ENCODE results near the gene ATF5.
A peak's percentile ranks its signal among the peaks of the same experiment; 100 is the strongest.

Gene ATF5, protein sequence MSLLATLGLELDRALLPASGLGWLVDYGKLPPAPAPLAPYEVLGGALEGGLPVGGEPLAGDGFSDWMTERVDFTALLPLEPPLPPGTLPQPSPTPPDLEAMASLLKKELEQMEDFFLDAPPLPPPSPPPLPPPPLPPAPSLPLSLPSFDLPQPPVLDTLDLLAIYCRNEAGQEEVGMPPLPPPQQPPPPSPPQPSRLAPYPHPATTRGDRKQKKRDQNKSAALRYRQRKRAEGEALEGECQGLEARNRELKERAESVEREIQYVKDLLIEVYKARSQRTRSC

DNA sequence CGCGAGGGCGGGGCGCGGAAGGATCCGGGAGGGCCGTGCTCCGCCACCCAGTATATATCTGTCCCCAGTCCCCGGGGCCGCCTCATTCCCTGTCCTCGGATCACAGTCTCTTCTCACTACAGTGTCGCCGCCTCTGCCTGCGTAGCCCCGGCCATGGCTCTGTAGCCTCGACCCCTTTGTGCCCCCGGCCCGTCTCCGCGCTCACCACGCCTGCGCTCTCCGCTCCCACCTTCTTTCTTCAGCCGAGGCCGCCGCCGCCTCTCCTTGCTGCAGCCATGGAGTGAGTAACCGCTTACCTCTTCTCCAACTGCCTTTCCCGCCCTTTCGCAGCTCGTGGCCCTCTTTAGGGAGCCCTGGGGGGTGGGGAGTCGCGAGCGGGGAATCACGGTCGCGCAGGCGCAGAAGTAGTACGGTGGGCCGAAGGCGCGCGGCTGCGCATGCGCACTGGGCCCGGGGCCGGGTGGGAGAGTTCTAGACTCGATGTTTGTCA is at the start of gene ATF5, which contains the start of gene NUP62:
ATF5 (plus strand) TSS at position 85 of the 490 bp plus-strand sequence. CDS start 1,646 bp downstream, outside the sequence.
NUP62 (minus strand) TSS at position 384 of the 490 bp plus-strand sequence. CDS start 19,697 bp downstream, outside the sequence.
- peak; percentile 94 for DNase-seq

DNA sequence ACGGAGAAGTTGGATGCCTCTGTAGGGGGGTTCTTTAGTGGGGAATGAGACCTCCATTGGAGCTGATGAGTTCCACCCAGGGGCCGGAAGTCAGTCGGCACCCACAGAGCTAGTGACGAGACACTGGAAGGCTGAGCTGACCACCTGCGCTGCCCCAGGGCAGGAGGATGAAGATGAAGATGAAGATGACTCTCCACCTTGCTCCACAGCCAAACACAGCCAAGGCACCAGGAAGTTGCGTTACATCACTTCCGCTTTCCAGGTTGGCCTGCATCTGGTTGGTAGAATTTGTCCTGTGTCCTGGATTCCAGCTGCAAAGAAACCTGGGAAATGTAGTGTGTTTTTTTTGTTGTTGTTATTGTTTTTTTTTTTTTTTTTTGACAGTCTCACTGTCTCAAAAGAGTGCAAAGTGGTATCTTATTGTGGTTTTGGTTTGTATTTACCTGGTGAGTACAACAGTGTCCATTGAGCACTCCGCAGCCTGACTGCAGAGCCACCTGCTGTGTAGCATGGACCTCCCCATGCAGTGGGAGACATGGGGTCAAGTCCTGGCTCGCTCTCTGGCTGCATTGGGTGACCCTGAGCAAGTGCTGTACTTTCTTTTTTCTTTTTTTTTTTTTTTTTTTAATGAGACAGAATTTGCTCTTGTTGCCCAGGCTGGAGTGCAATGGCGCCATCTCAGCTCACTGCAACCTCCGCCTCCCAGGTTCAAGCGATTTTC is 49.6 kb upstream of the ATF5 start:
- no peak for DNase-seq

DNA sequence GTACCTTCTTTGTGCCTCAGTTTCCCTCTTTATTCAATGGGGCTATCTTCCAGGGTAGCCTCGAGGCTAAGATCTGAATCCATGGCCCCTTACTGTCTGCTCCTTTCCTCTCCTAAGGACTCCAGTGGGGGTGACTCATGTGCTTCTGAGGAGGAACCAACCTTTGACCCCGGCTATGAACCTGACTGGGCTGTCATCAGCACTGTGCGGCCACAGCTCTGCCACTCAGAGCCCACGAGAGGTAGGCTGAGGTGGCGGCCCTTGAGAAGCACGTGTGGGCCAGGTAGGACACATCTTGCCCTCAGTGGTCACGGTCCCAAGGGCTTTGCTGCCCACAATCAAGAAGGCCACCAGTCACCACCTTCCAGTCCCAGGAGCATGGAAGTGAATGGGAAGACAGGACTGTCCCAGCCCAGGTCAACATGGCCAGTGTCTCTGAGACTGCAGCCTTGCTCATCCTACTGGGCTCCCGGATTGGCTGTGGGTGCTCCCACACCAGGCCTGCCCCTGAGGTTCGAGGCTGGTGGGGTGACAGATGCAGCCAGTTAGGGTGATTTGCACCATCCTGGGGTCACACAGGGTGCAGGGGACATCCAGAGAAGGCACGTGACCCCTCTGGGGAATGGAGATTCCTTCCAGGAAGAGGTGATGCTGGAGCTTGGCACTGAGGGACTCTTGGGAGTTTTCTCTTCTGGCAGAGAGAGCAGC is 48.7 kb upstream of the ATF5 start:
- DNase-seq = no peak

DNA sequence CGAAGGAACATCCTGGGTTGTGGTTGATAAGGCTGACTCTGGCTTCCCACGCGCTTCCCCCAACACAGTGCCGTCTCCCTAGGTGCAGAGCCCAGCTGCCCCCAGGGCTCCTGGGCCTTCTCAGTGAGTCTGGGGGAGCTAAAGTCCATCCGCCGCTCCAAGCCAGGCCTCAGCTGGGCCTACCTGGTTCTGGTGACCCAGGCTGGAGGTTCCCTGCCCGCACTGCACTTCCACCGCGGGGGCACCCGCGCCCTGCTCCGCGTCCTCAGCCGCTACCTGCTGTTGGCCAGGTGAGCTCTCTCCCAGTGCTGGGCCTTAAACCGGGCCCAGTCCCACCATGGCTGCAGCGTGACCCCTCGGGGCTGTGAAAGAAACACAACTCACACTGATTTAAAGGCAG is 47.8 kb upstream of the ATF5 start:
- DNase-seq = no peak

DNA sequence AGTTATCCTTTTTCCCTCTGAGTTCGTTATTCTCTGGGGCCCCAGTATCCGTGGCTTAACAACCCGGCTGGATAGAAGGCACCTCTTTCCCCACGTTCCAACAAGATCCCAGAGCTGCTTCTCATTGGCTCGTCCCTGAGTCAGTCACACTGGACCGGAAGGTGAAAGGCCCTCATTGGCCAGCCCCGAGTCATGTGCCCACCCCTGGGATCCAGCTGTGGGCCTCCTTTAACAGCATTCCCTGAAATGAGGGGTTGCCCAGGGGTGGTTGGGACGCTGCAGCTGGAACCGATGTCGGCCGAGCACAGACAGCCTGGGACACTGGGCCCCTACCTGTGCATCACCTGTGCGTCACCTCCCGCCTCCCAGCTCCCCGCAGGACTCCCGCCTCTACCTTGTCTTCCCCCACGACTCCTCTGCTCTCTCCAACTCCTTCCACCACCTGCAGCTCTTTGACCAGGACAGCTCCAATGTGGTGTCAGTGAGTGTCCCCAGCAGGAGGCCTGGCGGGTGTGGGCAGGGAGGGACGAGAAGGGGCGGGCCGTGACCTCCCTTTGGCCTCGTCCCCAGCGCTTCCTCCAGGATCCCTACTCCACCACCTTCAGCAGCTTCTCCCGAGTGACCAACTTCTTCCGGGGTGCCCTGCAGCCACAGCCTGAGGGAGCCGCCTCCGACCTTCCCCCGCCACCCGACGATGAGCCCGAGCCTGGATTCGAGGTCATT is 47.2 kb upstream of the ATF5 start:
- DNase-seq = no peak

DNA sequence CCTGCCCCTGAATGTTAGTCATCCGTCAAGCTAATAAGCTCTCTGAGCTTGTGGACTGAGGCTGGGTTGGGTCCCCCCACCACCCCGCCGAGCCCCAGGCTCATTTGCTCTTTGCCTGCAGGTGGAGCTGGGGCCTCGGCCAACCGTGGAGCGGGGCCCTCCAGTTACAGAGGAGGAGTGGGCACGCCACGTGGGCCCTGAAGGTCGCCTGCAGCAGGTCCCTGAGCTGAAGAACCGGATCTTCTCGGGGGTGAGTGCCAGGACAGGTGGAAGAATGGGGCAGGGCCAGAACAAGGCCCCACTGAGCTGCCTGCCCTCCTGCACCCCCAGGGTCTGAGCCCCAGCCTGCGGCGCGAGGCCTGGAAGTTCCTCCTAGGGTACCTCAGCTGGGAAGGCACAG is 46.4 kb upstream of the ATF5 start:
- no peak for DNase-seq

DNA sequence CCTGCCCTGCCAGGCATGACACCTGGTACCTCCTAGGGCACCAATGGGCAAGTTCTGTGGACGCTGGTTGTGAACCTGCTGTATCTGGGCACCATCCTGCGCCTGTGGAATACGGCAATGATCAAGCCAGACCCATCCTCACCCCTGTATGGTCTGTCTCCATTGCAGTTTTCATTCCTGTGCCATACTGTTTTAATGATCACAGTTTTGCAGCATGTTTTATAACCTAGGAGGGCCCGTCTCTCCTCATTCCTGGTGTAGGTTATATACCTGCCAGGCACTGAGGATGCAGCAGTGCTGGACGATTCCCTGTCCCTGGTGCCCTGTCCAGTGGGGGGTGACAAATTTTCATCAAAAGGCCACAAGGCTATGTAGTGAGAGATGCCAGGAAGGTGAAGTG is 45.9 kb upstream of the ATF5 start:
- DNase-seq = no peak

DNA sequence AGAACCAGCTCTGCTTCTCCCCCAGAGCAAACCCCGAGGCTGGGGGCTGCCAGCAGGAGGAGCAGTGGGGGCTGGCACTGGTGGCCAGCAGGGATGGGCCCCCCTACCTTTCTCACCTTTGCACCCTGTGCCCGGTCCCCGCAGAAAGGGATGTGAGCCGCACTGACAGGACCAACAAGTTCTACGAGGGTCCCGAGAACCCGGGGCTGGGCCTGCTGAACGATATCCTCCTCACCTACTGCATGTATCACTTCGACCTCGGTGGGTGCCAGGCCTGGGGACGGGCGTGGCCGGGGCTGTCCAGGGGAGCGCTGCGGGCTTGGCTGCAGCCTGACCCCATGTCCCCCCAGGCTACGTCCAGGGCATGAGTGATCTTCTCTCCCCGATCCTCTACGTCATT is 44.9 kb upstream of the ATF5 start:
- no peak for DNase-seq

DNA sequence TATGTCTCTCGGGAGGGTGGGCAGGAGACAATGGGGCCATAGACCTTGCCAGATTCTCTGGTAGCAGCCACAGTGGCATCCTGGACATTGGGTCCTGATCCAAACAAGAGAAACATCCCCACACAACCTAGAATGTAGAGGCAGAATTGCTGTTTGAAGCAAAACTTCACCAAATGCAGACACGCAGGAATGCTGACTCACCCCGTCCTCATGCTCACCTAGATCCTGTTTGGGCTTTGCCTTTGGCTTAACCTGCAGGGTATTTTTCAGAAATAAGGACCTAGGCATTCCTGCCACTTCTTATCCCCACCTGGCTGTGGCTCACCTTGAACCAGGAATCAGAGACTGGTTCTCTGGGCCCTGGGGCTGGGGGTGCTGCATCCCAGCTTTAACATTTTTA is 44.2 kb upstream of the ATF5 start:
- DNase-seq = no peak

DNA sequence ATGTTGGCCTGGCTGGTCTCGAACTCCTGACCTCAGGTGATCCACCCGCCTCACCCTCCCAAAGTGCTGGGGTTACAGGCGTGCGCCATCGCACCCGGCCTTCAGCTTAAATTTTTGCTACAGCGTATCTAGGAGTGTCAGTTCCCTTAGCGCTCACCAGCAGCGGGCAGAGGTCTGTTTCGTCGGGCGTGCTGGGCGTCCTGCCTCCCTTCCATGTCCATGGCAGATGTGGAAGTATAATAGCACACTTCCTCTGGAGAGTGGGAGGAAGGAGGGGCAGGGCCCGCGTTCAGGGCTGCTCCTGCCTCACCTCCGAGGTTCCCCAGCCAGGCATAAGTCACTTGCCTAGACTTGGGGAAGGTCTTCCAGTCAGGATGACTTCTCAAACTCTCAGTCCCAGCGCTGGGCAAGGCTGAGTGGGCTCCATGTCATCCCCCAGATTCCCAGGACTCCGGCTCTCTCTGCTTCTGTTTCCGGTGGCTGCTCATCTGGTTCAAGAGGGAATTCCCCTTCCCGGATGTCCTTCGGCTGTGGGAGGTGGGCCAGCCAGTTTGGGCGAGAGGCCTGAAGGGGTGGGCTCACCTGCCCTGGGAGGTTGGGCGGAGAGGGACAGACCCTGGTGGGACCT is 41.9 kb upstream of the ATF5 start:
- DNase-seq = no peak

DNA sequence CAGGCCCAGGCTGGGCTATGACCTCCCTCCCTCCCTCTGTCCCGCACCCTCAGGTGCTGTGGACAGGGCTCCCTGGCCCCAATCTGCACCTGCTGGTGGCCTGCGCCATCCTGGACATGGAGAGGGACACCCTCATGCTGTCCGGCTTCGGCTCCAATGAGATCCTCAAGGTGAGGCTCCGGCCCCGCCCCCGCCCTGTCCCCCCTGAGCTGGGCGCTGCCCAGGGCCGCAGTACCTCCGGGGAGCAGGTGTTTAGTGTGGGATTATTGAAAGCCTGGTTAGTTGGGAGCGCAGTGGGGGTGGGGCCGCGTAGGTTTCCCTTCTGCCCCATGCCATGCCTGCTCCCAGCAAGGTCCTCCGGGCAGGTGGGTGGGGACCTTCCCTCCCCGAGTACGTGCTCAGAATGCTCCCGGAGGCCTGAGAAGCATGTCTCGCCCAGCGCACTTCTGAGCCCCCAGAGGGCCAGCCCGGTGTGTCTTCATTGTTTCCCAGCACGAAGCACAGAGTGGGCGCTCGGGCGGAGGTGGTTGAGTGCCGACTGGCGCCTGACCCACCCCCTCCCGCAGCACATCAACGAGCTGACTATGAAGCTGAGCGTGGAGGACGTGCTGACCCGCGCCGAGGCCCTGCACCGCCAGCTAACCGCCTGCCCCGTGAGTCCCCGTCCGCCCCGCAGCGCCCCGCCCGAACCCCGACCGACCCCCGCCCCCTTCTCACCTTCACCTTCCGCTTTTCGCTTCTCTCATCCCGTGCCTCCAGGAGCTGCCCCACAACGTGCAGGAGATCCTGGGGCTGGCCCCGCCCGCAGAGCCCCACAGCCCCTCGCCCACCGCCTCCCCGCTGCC is 41.1 kb upstream of the ATF5 start:
- DNase-seq = no peak

DNA sequence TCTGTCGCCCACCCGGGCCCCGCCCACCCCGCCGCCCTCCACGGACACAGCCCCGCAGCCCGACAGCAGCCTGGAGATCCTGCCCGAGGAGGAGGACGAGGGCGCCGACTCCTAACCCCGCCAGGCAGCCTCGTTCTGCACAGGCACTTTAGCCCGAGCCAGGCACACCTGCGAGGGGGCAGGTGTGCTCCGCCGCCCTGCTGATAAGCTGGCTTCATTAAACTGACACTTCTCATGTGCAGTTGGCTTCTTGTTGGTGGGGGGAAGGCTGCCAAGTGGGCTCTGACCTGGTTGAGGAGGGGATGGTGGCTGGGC is 40.5 kb upstream of the ATF5 start:
- DNase-seq = no peak

DNA sequence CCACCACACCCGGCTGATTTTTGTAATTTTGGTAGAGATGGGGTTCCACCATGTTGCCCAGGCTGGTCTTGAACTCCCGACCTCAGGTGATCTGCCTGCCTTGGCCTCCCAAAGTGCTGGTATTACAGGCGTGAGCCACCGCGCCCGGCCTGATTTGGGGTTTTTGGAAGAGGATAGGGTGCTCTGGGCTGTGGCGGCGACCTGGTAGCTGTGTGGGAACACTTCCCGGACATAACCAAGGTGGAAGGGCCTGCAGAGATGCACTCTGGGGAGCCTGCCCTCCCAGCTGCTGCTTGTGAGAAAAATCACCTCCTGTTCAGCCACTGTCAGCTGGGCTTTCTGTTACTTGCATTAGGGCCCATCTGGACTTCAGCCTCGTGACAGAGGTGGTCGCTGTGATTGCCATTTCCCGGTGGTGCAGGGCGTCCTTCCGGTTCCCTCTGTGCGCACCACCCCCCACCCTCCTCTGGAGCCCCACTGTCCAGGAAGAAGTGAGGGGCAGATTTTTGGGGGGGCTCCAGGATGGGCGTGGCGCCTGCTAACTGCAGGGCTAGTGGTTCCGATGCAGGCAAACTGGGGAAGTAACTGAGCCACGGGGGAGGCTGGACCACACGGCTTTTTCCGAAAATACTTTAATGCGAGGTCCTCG is 39.8 kb upstream of the ATF5 start:
- DNase-seq = no peak

DNA sequence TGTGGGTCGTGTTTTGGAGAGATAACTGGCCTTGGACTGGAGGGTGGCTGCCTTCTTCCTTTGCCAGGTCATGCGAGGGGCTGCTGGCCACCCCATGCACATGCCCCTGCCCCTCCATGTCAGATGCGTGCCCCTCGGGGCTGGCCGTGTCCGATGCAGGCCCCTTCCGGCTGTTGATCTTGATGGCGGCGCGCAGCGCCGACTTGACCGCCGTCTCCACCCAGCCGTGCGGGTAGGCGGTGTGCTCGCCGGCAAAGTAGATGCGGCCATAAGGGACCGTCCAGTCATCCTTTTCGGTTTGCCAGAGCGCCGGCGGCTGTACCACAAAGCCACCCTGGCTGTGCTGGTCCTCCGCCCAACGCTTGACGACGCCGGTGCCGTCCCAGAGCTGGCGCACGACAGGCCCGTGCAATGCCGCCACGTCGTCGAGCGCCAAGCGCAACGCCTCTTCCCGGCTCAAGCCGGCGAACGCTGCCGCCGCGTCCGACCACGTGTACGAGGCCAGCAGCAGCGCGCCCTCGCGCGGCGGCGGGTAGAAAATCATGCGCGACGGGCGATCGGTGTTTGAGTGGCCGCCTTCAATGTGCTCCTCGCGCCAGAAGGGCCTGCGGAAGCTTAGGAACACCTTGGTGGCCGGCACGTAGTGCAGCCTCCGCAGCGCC is 39.2 kb upstream of the ATF5 start:
- peak; percentile 76 for DNase-seq

DNA sequence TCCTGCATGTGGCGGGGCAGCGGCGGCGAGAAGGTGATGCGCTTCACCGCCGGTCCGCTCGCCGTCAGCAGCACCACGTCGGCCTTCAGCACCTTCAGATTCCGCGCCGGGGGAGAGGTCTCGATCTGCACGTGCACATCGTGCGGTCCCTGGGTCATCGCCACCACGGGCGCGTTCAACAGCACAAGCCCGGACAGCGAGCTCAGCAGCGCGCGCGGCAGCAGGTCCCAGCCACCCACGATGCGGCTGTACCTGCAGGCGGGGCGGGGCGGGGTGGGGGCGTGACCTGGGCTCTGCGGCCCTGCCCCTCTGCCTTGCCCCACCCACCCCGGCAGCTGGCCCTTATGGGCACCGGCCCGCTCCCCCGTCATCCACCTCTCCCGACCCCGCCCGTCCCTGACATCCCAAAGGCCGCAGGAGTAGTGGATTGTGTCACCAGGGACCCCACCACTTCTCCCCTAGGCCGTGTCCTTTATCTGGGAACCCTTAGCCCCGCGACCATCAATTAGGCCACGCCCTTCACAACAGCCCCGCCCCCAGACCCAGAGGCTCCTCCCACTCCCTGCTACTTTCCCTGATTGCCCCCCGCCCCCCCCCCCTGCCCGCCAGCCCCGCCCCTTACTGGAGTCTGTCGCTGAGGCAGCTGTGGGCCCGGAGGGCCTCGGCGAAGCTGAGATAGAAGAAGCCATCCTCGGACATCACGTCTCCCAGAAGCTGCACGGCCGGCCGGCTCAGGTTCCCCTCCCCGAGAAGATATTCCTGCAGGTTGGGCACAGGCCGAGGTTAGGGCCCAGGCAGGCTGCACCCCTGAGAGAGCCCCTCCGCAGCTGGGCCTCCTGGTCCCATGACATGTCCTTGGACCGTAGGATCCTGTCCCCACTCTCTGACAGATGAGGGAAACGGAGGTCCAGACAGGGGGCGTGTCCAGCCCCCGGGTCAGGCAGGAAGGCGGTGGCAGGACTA is 38.4 kb upstream of the ATF5 start:
- peak; percentile 66 for DNase-seq

DNA sequence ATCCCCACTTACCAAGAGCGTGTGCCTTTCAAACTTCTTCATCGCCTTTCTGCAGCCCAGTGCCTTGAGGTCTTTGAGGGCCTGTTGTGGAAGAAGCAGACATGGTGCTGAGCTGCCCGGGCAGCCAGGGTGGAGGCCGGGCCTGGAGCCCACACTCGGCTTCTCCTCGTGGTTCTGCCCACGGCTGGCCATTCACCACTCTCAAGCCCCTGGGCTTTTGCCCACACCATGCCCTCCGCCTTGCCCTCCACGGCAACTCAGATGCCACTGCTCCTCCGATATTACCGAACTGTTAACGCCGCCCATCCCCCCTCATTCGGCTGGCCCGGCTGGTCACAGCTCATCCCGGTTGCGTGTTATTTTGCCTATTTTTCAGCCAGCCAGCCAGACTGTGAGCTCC is 37.6 kb upstream of the ATF5 start:
- DNase-seq = no peak

DNA sequence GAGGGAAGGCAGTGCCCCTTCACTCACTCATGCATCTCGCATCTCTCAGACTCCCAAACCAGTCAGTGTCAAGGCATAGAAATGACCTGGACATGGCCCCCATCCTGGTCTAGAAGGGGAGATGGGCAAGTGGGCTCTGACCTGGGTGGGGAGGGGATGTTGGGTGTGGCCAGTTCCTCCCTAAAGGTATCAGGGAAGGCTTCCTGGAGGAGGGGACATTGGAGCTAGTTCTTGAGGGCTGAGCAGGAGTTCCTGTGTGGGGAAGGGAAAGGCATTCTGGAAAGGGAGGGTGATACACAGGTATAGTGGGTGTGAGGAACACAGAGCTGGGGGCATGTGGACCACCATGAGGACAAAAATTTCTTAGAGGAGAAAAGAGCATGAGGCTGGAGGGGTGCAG is 36.3 kb upstream of the ATF5 start:
- no peak for DNase-seq

DNA sequence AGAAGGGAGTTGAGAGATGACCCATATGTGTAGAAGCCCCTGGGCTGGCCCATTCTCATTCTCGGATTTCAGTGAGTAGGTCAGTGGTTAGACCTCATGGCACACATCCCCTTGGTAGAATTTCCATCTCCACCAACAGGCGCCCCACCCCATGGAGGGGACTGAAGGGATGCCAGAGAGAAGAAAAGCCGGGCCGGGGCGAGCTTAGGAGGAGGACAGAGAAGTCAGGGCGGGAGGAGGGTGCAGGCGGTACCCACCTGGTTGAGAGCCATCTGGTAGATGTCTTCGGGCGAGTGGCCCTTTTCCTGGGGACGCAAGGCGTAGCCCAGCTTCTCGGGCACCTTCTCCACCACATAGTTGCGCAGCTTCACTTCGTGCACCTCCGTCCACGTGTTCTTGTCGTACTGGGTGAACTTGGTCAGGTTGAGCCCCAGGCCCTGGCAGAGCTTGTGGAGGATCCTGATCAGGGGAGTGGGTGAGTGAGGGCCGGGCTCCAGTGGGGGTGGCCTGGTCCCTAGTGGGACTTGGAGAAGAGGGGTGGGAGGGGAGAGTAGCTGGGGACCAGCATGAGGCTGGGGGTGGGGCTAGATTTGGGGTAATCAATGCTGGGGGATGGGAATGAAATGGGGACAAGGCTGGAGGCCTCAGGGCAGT is 34.9 kb upstream of the ATF5 start:
- no peak for DNase-seq

All from activated CD8-positive, alpha-beta memory T cell treated with anti-CD3 and anti-CD28 coated beads, Interleukin-2, amount 50 U/mL, for 4 hours (primary cell).